K562 (cell line): ENCODE measurements around the gene KCNAB2. TPM values are rescaled to one million over a fixed set of nuclear protein-coding genes. Genes with fewer than 3 reads are reported as not detected.
A peak's percentile ranks its signal among the peaks of the same experiment; 100 is the strongest.

Experiments
- ATAC-seq: fragments of 200-7000 bp; cut with Tn5 transposase; 3 replicates; pipeline ENCODE4 v1.9.1; 2020; ENCODE audit warnings: moderate library complexity
- BruUV-seq: library from RNA; stranded (reverse); fragments of 400-500 nt; replicated peaks from 2 replicates; lab custom pipeline; 2021; lab: Mats Ljungman, UMichigan
- CTCF ChIA-PET: fragments of 300-600 bp; formaldehyde crosslinking; extraction: SDS; loops from one replicate; lab custom pipeline; 2021; ENCODE audit warnings: low intra/inter-chr PET ratio; lab: Yijun Ruan, JAX
- POLR2A ChIA-PET: fragments of 300-600, 350-650 bp; sonication (Branson Sonifier 250); formaldehyde crosslinking; extraction: SDS; loops from one replicate; lab custom pipeline; 2021; ENCODE audit warnings: antibody characterized with exemption, inconsistent platforms; lab: Yijun Ruan, JAX
- DNase-seq, 4 experiments: peaks; one replicate each; pipeline versions ENCODE4 v3.0.0 to v3.0.0-alpha.2; 2011 to 2018; ENCODE audit warnings: low spot score in 3 of 4, mixed read lengths in 3 of 4; ENCODE audit errors: extremely low read depth in 1 of 4
- FAIRE-seq: peaks from 2 replicates; lab custom pipeline; 2011; peaks lifted over from hg19 to GRCh38; lab: Jason Lieb, UNC
- H2AFZ ChIP-seq: 2 replicates; pipeline ENCODE4 v1.6.0; 2011; ENCODE audit warnings: low read depth, low read length, control low read depth, inconsistent platforms
- H3K27ac ChIP-seq: fragments of 200-600 bp; 3 replicates; pipeline ENCODE4 v1.8.0; 2011; ENCODE audit warnings: low read depth, mild to moderate bottlenecking, control low read depth, inconsistent platforms, low read length, moderate library complexity, mixed read lengths; ENCODE audit errors: extremely low read depth
- H3K27me3 ChIP-seq, 2 experiments: fragments of 300-600 bp in 1 of 2; 2 replicates in 1 of 2; 3 replicates in 1 of 2; pipeline versions ENCODE4 v1.6.0 to v1.8.0; 2011; ENCODE audit warnings: inconsistent platforms in 2 of 2, low read length in 2 of 2, mild to moderate bottlenecking in 1 of 2, mixed read lengths in 1 of 2, moderate library complexity in 1 of 2; ENCODE audit not compliant: control insufficient read depth in 2 of 2, insufficient read depth in 2 of 2
- H3K36me3 ChIP-seq: fragments of 300-600 bp; 3 replicates; pipeline ENCODE4 v1.8.0; 2011; ENCODE audit warnings: mild to moderate bottlenecking, low read length, inconsistent platforms; ENCODE audit not compliant: control insufficient read depth, insufficient read depth
- H3K4me1 ChIP-seq, 2 experiments: fragments of 200-600 bp in 1 of 2; replicated peaks in 1 of 2; 2 replicates in 1 of 2; 3 replicates in 1 of 2; pipeline versions ENCODE4 v1.5.1 to v1.8.0; 2011; ENCODE audit warnings: inconsistent platforms in 2 of 2, low read length in 2 of 2, mild to moderate bottlenecking in 1 of 2, mixed read lengths in 1 of 2, moderate library complexity in 1 of 2; ENCODE audit not compliant: control insufficient read depth in 2 of 2, insufficient read depth in 2 of 2
- H3K4me2 ChIP-seq: 2 replicates; pipeline ENCODE4 v1.6.1; 2011; ENCODE audit warnings: low read length, control low read depth, inconsistent platforms, mixed read lengths; ENCODE audit not compliant: insufficient read depth
- H3K4me3 ChIP-seq: fragments of 200-600 bp; sonication (generic), shearing (Covaris generic); 2 replicates; pipeline ENCODE4 v1.5.1; 2016; ENCODE audit warnings: control low read depth, inconsistent platforms
- H3K79me2 ChIP-seq: fragments of 200-600 bp; 3 replicates; pipeline ENCODE4 v1.8.0; 2011; ENCODE audit warnings: low read length, inconsistent platforms; ENCODE audit not compliant: control insufficient read depth, insufficient read depth
- H3K9ac ChIP-seq, 2 experiments: 2 replicates each; pipeline versions ENCODE4 v1.6.0 to v1.6.1; 2011; ENCODE audit warnings: low read depth in 2 of 2, low read length in 2 of 2, control low read depth in 1 of 2, inconsistent platforms in 1 of 2, mild to moderate bottlenecking in 1 of 2, mixed read lengths in 1 of 2; ENCODE audit not compliant: insufficient read depth in 1 of 2
- H3K9me1 ChIP-seq: one replicate; pipeline ENCODE4 v1.6.0; 2011; ENCODE audit warnings: inconsistent platforms, mild to moderate bottlenecking, low read length, moderate library complexity; ENCODE audit not compliant: control insufficient read depth, insufficient read depth
- H3K9me3 ChIP-seq: replicated peaks from 2 replicates; pipeline ENCODE4 v1.5.1; 2011; ENCODE audit warnings: low read depth, low read length, inconsistent platforms; ENCODE audit not compliant: control insufficient read depth, insufficient read depth
- H4K20me1 ChIP-seq: replicated peaks from 2 replicates; pipeline ENCODE4 v1.6.1; 2011; ENCODE audit warnings: low read length, inconsistent platforms, mixed read lengths; ENCODE audit not compliant: control insufficient read depth, insufficient read depth
- CHD2 ChIP-seq: IDR thresholded peaks from 2 replicates; pipeline ENCODE4 v1.6.1; 2011; ENCODE audit warnings: low read depth, low read length
- E2F6 ChIP-seq, 2 experiments: IDR thresholded peaks; 2 replicates each; pipeline ENCODE4 v1.6.1; 2011; ENCODE audit warnings: borderline replicate concordance in 1 of 2, control low read depth in 1 of 2, low read depth in 1 of 2, low read length in 1 of 2, mild to moderate bottlenecking in 1 of 2, mixed read lengths in 1 of 2, moderate library complexity in 1 of 2; ENCODE audit not compliant: insufficient read depth in 1 of 2, insufficient read length in 1 of 2, poor library complexity in 1 of 2, severe bottlenecking in 1 of 2; ENCODE audit errors: extremely low read depth in 1 of 2
- ZBTB26 ChIP-seq: fragments of 450-650 bp; formaldehyde crosslinking; IDR thresholded peaks from 2 replicates; pipeline ENCODE4 v1.4.0; 2022; ENCODE audit warnings: missing genetic modification characterization
- ZBTB33 ChIP-seq: sonication (generic); formaldehyde crosslinking; IDR thresholded peaks from 2 replicates; pipeline ENCODE4 v1.8.1; 2023; ENCODE audit warnings: mild to moderate bottlenecking, missing genetic modification reagents
- ZFP36 ChIP-seq: fragments of 150-350 bp; IDR thresholded peaks from 2 replicates; pipeline ENCODE4 v1.6.1; 2018; ENCODE audit warnings: low read length, low read depth; ENCODE audit not compliant: partially characterized antibody
- ZMIZ1 ChIP-seq, 2 experiments: fragments of 150-350 bp in 1 of 2; IDR thresholded peaks; 2 replicates each; pipeline ENCODE4 v1.6.1; 2012 to 2016; ENCODE audit warnings: low read depth in 2 of 2, low read length in 2 of 2, mild to moderate bottlenecking in 1 of 2, moderate library complexity in 1 of 2
- ZNF316 ChIP-seq: fragments of 450-650 bp; IDR thresholded peaks from 2 replicates; pipeline ENCODE4 v1.6.1; 2016
- ZNF699 ChIP-seq: fragments of 250-450 bp; sonication (Bioruptor Pico); IDR thresholded peaks from 2 replicates; pipeline ENCODE4 v1.8.0; 2021; ENCODE audit warnings: mild to moderate bottlenecking, moderate library complexity; ENCODE audit not compliant: insufficient replicate concordance
- WGBS: fragments of 100-300 bp; shearing (Covaris generic); methylation state at CpG from one replicate; pipeline ENCODE4 v1.1.6; 2016; ENCODE audit warnings: low coverage, mixed read lengths; ENCODE audit not compliant: insufficient coverage; ENCODE audit errors: missing lambda C conversion rate; 5-methylcytosine and 5-hydroxymethylcytosine counted together
- in situ Hi-C: fragments of 300-500 bp; cut with MboI; formaldehyde crosslinking; loops from 4 replicates; pipeline ENCODE4 v1.15.0; 2018; ENCODE audit warnings: inconsistent platforms, mixed read lengths
- intact Hi-C: fragments of 100-400 bp; cut with micrococcal nuclease; formaldehyde crosslinking; loops from 2 replicates; pipeline ENCODE4 v1.14.2; 2022
- polyA plus RNA-seq, 8 experiments: library from polyadenylated mRNA; depleted of rRNA in 4 of 8; stranded (reverse) in 5 of 8; unstranded in 3 of 8; fragments of >200 nt; fragmentation: Nextera tagmentation in 2 of 8; fragmentation: Illumina TruSeq in 1 of 8; extraction: Ambion mirVana in 2 of 8; extraction: Trizol in 1 of 8; gene quantifications; 2 replicates each; pipeline versions ENCODE4 v1.2.1 to v1.2.3, GENCODE V29; 2011 to 2014; ENCODE audit warnings: inconsistent platforms in 1 of 8, missing spikeins in 1 of 8
- total RNA-seq, 7 experiments: library from RNA; depleted of rRNA in 6 of 7; stranded (reverse); fragments of >200 nt in 6 of 7; fragmentation: Illumina TruSeq in 2 of 7; extraction: Trizol in 2 of 7; gene quantifications; 2 replicates each; pipeline versions ENCODE4 v1.2.1 to v1.2.3, GENCODE V29; 2011 to 2021; ENCODE audit warnings: low replicate concordance in 1 of 7

Gene KCNAB2
- total and polyA plus RNA-seq, 9 of the 15 experiments (the other 6 are each of a cell fraction or from before 2014, with no cell fraction given): 1.8 to 15.8 (median 7.1) TPM

- 74% methylated on average over 16 of the region's 16 CpGs for WGBS
These were observed 80.9 kb downstream of the KCNAB2 start for GRCh38 chr1:6126521-6127067.

More at GRCh38 chr1:6126521-6127067, 80.9 kb downstream of the KCNAB2 start:
- no peak overlapping the region for H3K9ac ChIP-seq
- H3K36me3 ChIP-seq: no peaks in the 10 kb centered on the region
- H3K79me2 ChIP-seq: no peaks in the 10 kb centered on the region
- ChIA-PET CTCF (no interaction called here), POLR2A (interaction anchor here (0.6 to 1.5 kb wide), 5 partner anchors 10 to 125 kb away, joined by 3 to 6 read pairs (median 4); no protein-coding TSS in a partner anchor)
- peaks cover 3% of the 10 kb centered on the region for H3K9me1 ChIP-seq
- no peak overlapping the region for H3K4me3 ChIP-seq
- peaks cover 21 to 66% of the 10 kb centered on the region in 2 experiments for H3K27me3 ChIP-seq
- no peak for ATAC-seq
- H2AFZ ChIP-seq: no peak overlapping the region
- 0 out of 2 replicates have a peak, but pooled peaks have one; percentile 24 for TF ChIP-seq ZNF316
- no peak for TF ChIP-seq ZBTB26 (CRISPR knock-in tag)
- TF ChIP-seq E2F6 (IDR thresholded peaks at IDR 0.05; ENCODE audit: borderline replicate concordance in 1 of 2, extremely low read depth in 1 of 2, insufficient read depth in 1 of 2, insufficient read length in 1 of 2, low read depth in 1 of 2, low read length in 1 of 2, poor library complexity in 1 of 2, severe bottlenecking in 1 of 2): peak in 1 of 2 experiments; percentile 11
- no peak for TF ChIP-seq ZMIZ1 (IDR thresholded peaks at IDR 0.05; ENCODE audit: low read depth in 2 of 2, low read length in 2 of 2)
- TF ChIP-seq ZBTB33 (CRISPR knock-in tag): no peak
- no peak for TF ChIP-seq ZNF699 (CRISPR knock-in tag)
- TF ChIP-seq CHD2: no peak
- TF ChIP-seq ZFP36: peak; percentile 57
- H3K4me1 ChIP-seq: peaks cover 0 to 48% of the 10 kb centered on the region in 2 experiments; a peak in 3 of 5 replicates
- no peak overlapping the region for H3K27ac ChIP-seq
- intact Hi-C loops (no loop called here), in situ Hi-C loops (no loop called here)
- no peak for FAIRE-seq
- BruUV-seq: no TSS peak
- H3K4me2 ChIP-seq: no peak overlapping the region
- no peak for DNase-seq
- H3K9me3 ChIP-seq: no peaks in the 10 kb centered on the region
- peaks cover 5% of the 10 kb centered on the region; the same call in 1 of the 2 replicates for H4K20me1 ChIP-seq
